Neural cell (in vitro differentiated cells): ENCODE results near the gene SPTSSA.

ENCODE experiments used
- CTCF ChIP-seq: fragments of 450-650 bp; IDR thresholded peaks from 2 replicates; pipeline ENCODE4 v1.5.1; 2014; ENCODE audit warnings: antibody characterized with exemption, mild to moderate bottlenecking, moderate library complexity; ENCODE audit not compliant: poor library complexity, severe bottlenecking
- EP300 ChIP-seq: fragments of 450-650 bp; conservative IDR thresholded peaks from 2 replicates; pipeline ENCODE4 v1.6.1; 2014; ENCODE audit warnings: antibody characterized with exemption, mild to moderate bottlenecking, moderate library complexity; ENCODE audit not compliant: poor library complexity, severe bottlenecking
- EZH2 ChIP-seq: fragments of 200-600, 300-800 bp; shearing (Covaris generic), sonication (generic); IDR thresholded peaks from 2 replicates; pipeline ENCODE4 v1.6.1; 2014; ENCODE audit warnings: antibody characterized with exemption, low read length, borderline replicate concordance, mild to moderate bottlenecking; ENCODE audit not compliant: insufficient read depth, poor library complexity, severe bottlenecking

- TF ChIP-seq CTCF (no peak), EP300 (no peak), EZH2 (no peak)
These were observed 23.6 kb downstream of the SPTSSA start for GRCh38 chr14:34438438-34438837.
